ENCODE measurements around the gene NEUROD4.

Gene NEUROD4

DNA sequence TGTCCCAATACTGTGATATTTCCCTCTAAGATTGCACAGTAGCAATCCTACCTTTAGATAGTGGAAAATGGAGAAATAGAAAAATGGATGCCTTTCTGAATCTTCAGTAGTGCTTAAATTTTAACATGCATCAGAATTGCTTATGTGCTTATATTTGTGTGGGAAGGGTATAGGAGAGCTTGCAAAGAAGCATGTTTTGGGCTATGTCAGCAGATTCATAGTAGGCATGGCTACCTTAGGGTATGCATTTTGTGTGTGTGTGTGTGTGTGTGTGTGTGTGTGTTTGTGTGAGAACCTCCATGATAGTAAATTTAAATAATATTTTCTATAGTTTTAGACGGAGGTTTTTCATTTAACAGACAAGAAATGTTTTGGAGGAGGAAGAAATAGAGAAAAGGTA lies 38.3 kb downstream of the NEUROD4 start:
- Histone ChIP-seq H3K4me1 (ENCODE audit: low read length) (peaks cover 22% of the 10 kb centered on the region), H3K9me3 (ENCODE audit: insufficient read depth, low read length) (no peaks in the 10 kb centered on the region), H4K20me1 (ENCODE audit: insufficient read depth, low read length) (no peaks in the 10 kb centered on the region), H3K79me2 (ENCODE audit: low read length) (no peaks in the 10 kb centered on the region), H3K9ac (ENCODE audit: low read length) (no peak overlapping the region), H3K27ac (ENCODE audit: low read length) (no peak overlapping the region), H3K36me3 (replicated peaks; ENCODE audit: low read depth, low read length) (no peaks in the 10 kb centered on the region), H2AFZ (ENCODE audit: low read depth, low read length) (no peak overlapping the region), H3K4me2 (ENCODE audit: low read length) (no peak overlapping the region), H3K27me3 (ENCODE audit: low read depth, low read length) (0 out of 2 replicates have a peak, but pooled peaks cover 4% of the 10 kb centered on the region), H3K4me3 (ENCODE audit: low read length) (no peak overlapping the region)
- no peak for TF ChIP-seq EZH2phosphoT487 (IDR thresholded peaks at IDR 0.05; ENCODE audit: low read depth)
- TF ChIP-seq CTCF (IDR thresholded peaks at IDR 0.05; ENCODE audit: low read depth, low read length): no peak

- Histone ChIP-seq H2AFZ (ENCODE audit: low read depth, low read length) (no peak overlapping the region), H3K27ac (ENCODE audit: low read length) (no peak overlapping the region), H4K20me1 (ENCODE audit: insufficient read depth, low read length) (no peaks in the 10 kb centered on the region), H3K4me2 (ENCODE audit: low read length) (no peak overlapping the region), H3K27me3 (ENCODE audit: low read depth, low read length) (0 out of 2 replicates have a peak, but pooled peaks cover 4% of the 10 kb centered on the region), H3K36me3 (replicated peaks; ENCODE audit: low read depth, low read length) (no peaks in the 10 kb centered on the region), H3K79me2 (ENCODE audit: low read length) (no peaks in the 10 kb centered on the region), H3K9ac (ENCODE audit: low read length) (no peak overlapping the region), H3K9me3 (ENCODE audit: insufficient read depth, low read length) (no peaks in the 10 kb centered on the region), H3K4me1 (ENCODE audit: low read length) (peaks cover 22% of the 10 kb centered on the region), H3K4me3 (ENCODE audit: low read length) (no peak overlapping the region)
- TF ChIP-seq EZH2phosphoT487 (IDR thresholded peaks at IDR 0.05; ENCODE audit: low read depth) (no peak), CTCF (IDR thresholded peaks at IDR 0.05; ENCODE audit: low read depth, low read length) (no peak)
These were observed 39.0 kb downstream of the NEUROD4 start for GRCh38 chr12:55058776-55059175.

DNA sequence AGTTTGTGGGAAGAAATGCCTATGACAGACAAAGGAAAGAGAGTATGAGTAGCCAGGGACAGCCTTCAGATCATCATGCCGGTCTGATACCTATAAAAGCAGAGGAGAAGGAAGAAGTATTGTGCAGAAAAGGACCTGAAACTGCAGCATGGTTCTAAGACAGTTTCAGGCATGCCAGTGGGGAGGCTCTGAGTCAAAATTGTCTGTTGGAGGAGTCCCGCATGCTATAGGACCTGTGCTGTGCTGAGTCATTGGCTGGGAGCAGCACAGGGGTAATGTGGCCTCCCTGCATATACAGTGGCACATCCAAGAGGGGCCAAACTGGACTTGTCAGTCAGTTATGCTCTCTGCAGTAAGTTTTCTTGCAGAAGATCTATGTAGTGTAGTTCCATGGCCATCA lies 40.7 kb downstream of the NEUROD4 start:
- Histone ChIP-seq H3K4me2 (ENCODE audit: low read length) (peak overlapping the region; percentile 76), H3K27me3 (ENCODE audit: low read depth, low read length) (0 out of 2 replicates have a peak, but pooled peaks cover 4% of the 10 kb centered on the region), H3K79me2 (ENCODE audit: low read length) (no peaks in the 10 kb centered on the region), H3K27ac (ENCODE audit: low read length) (peak overlapping the region; percentile 19; the same call in 1 of the 2 replicates), H3K9me3 (ENCODE audit: insufficient read depth, low read length) (no peaks in the 10 kb centered on the region), H2AFZ (ENCODE audit: low read depth, low read length) (0 out of 2 replicates have a peak overlapping the region, but pooled peaks have one; percentile 4), H3K36me3 (replicated peaks; ENCODE audit: low read depth, low read length) (no peaks in the 10 kb centered on the region), H3K4me1 (ENCODE audit: low read length) (peaks cover 22% of the 10 kb centered on the region), H3K4me3 (ENCODE audit: low read length) (peak overlapping the region; percentile 33), H3K9ac (ENCODE audit: low read length) (no peak overlapping the region), H4K20me1 (ENCODE audit: insufficient read depth, low read length) (no peaks in the 10 kb centered on the region)
- TF ChIP-seq CTCF (IDR thresholded peaks at IDR 0.05; ENCODE audit: low read depth, low read length): no peak

DNA sequence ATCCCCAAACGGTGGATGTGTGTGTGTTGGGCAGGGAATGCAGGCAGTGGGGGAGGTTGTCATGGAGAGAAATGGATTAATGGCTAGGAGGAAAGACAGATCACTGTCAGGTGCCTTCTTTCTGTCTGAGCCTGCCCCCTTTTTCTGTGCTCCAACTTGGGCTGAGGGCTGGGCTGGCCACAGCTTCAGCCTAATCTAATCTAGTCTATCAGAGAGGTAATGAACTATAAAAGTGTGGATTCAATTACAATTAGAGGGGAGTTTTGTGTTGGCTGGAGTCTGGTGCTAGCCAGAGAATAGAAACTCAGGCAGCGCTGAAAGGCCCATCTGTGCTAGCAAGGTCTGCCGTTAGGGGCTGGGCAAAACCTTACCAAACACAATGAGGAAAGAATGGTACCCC lies 41.2 kb downstream of the NEUROD4 start:
- Histone ChIP-seq H3K4me1 (ENCODE audit: low read length) (peaks cover 22% of the 10 kb centered on the region), H2AFZ (ENCODE audit: low read depth, low read length) (0 out of 2 replicates have a peak overlapping the region, but pooled peaks have one; percentile 4), H3K9ac (ENCODE audit: low read length) (no peak overlapping the region), H3K36me3 (replicated peaks; ENCODE audit: low read depth, low read length) (no peaks in the 10 kb centered on the region), H3K4me2 (ENCODE audit: low read length) (peak overlapping the region; percentile 76), H3K79me2 (ENCODE audit: low read length) (no peaks in the 10 kb centered on the region), H3K27me3 (ENCODE audit: low read depth, low read length) (0 out of 2 replicates have a peak, but pooled peaks cover 4% of the 10 kb centered on the region), H3K9me3 (ENCODE audit: insufficient read depth, low read length) (no peaks in the 10 kb centered on the region), H3K4me3 (ENCODE audit: low read length) (peak overlapping the region; percentile 33), H4K20me1 (ENCODE audit: insufficient read depth, low read length) (no peaks in the 10 kb centered on the region), H3K27ac (ENCODE audit: low read length) (no peak overlapping the region)
- TF ChIP-seq CTCF (IDR thresholded peaks at IDR 0.05; ENCODE audit: low read depth, low read length): no peak
- TF ChIP-seq EZH2phosphoT487 (IDR thresholded peaks at IDR 0.05; ENCODE audit: low read depth): no peak
